ENCODE measurements around the gene GGN. TPM values are rescaled to one million over a fixed set of nuclear protein-coding genes. Genes with fewer than 3 reads are reported as not detected.

GGN gene
- total RNA-seq, result 0.11 and 0.62 TPM in 2 replicates

GRCh38 chr19:38387550-38388348, at the start of gene GGN:
GGN (minus strand) TSS chr19:38388034; CDS start chr19:38387261, 773 bp downstream.

GRCh38 chr19:38433268-38433733, 45.5 kb upstream of the GGN start, which contains the start of gene RYR1:
RYR1 (plus strand) TSS chr19:38433691; CDS start chr19:38433830, 139 bp downstream.

GRCh38 chr19:38425810-38426466, 38.1 kb upstream of the GGN start, which contains the start of gene RASGRP4:
RASGRP4 (minus strand) TSS chr19:38426219; CDS start chr19:38426091, 128 bp downstream.

GRCh38 chr19:38402967-38403674, 15.3 kb upstream of the GGN start, which contains the start of gene FAM98C:
FAM98C (plus strand) TSS chr19:38403093; CDS start chr19:38403154, 61 bp downstream.

GRCh38 chr19:38388349-38389100, 691 bp upstream of the GGN start, which contains the start of gene SPRED3:
SPRED3 (plus strand) TSS chr19:38388697; CDS start chr19:38390303, 1,606 bp downstream.

GRCh38 chr19:38374332-38375097, 13.3 kb downstream of the GGN start, which contains the start of gene PSMD8:
PSMD8 (plus strand) TSS chr19:38374571; CDS start chr19:38374602, 31 bp downstream.

Other genes starting within 250 kb of the GGN start
- gene DPF1, start 163.8 kb downstream of the GGN start, total RNA-seq, result 0.50 and 2.8 TPM in 2 replicates
- 0.44 and 1.6 TPM in 2 replicates for gene PPP1R14A, start 131.7 kb downstream of the GGN start, total RNA-seq
- gene SPINT2, start 123.5 kb downstream of the GGN start, total RNA-seq, result 0.55 and 1.7 TPM in 2 replicates
- gene C19orf33, start 83.8 kb downstream of the GGN start, total RNA-seq, result not detected in 2 replicates
- gene YIF1B, start 72.1 kb downstream of the GGN start, total RNA-seq, result 53.6 and 73.6 TPM in 2 replicates
- 1.5 and 5.2 TPM in 2 replicates for gene KCNK6, start 68.2 kb downstream of the GGN start, total RNA-seq
- 0.22 and 1.6 TPM in 2 replicates for gene CATSPERG, start 52.2 kb downstream of the GGN start, total RNA-seq
- gene PSMD8, start 13.5 kb downstream of the GGN start, total RNA-seq, result 308 and 462 TPM in 2 replicates
- gene SPRED3, start 663 bp upstream of the GGN start, total RNA-seq, result 2.4 TPM in 2 replicates
- gene FAM98C, start 15.1 kb upstream of the GGN start, total RNA-seq, result 7.2 and 8.0 TPM in 2 replicates
- gene RASGRP4, start 38.2 kb upstream of the GGN start, total RNA-seq, result not detected in 2 replicates
- under 0.01 and 0.11 TPM in 2 replicates for gene RYR1, start 45.7 kb upstream of the GGN start, total RNA-seq
- 0.55 TPM in 1 of 2 replicates, not detected in the other for gene MAP4K1, start 229.9 kb upstream of the GGN start, total RNA-seq
- gene EIF3K, start 231.2 kb upstream of the GGN start, total RNA-seq, result 371 and 436 TPM in 2 replicates

Measured in uterine smooth muscle cell (primary cell).